ENCODE measurements around the gene CARD11. TPM values are rescaled to one million over a fixed set of nuclear protein-coding genes. Genes with fewer than 3 reads are reported as not detected.

Gene CARD11
- total and polyA plus RNA-seq, 11 donors, result 0.15 to 3.2 (median 0.33) TPM; not detected in 2

- no peak for ATAC-seq
- TF ChIP-seq, protein P1, sequence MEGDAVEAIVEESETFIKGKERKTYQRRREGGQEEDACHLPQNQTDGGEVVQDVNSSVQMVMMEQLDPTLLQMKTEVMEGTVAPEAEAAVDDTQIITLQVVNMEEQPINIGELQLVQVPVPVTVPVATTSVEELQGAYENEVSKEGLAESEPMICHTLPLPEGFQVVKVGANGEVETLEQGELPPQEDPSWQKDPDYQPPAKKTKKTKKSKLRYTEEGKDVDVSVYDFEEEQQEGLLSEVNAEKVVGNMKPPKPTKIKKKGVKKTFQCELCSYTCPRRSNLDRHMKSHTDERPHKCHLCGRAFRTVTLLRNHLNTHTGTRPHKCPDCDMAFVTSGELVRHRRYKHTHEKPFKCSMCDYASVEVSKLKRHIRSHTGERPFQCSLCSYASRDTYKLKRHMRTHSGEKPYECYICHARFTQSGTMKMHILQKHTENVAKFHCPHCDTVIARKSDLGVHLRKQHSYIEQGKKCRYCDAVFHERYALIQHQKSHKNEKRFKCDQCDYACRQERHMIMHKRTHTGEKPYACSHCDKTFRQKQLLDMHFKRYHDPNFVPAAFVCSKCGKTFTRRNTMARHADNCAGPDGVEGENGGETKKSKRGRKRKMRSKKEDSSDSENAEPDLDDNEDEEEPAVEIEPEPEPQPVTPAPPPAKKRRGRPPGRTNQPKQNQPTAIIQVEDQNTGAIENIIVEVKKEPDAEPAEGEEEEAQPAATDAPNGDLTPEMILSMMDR (IDR thresholded peaks at IDR 0.05), result no peak
- no peak for TF ChIP-seq POLR2A (IDR thresholded peaks at IDR 0.05)
- Histone ChIP-seq H3K4me3 (no peak overlapping the region), H3K9me3 (no peaks in the 10 kb centered on the region), H3K27me3 (no peaks in the 10 kb centered on the region), H3K27ac (no peak overlapping the region), H3K4me1 (peaks cover 0 to 33% (median 20%) of the 10 kb centered on the region in 12 donors), H3K36me3 (no peaks in the 10 kb centered on the region)
- intact Hi-C loops (cut with DNase I), result loop anchor here in 8 of 10 donors (5.0 to 10.0 kb wide), 5 partner anchors 98 to 1035 kb away; partner anchors contain the start of gene SDK1 (in 2 of the 8)
- 93 to 98% (median 96%) methylated on average over 6 of the region's 6 CpGs for WGBS, 4 donors
- no peak for DNase-seq
These were observed 183.7 kb downstream of the CARD11 start for GRCh38 chr7:2859952-2860351.

DNA sequence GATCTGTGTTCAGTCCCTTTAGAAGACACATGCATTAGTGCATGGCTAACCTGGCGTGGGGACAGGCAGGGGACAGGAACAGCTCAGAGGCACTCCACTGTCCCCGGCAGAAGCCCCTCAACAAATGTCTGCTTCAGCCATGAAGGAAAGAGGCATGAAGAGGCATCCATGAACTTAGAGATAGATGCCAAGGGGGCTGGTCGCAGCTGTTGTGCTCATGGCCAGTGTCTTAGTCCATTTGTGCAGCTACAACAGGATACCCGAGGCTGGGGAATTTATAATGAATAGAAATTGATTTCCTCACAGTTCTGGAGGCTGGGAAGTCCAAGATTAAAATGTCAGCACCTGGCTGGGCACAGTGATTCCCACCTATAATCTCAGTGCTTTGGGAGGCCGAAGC lies 185.0 kb downstream of the CARD11 start:
- DNase-seq (no peak), ATAC-seq (no peak)
- TF ChIP-seq, protein P1 (IDR thresholded peaks at IDR 0.05), result no peak
- TF ChIP-seq POLR2A (IDR thresholded peaks at IDR 0.05), result no peak
- H3K36me3 ChIP-seq, result no peaks in the 10 kb centered on the region
- H3K4me1 ChIP-seq, result peaks cover 0 to 20% (median 8%) of the 10 kb centered on the region in 12 donors
- H3K27ac ChIP-seq, result no peak overlapping the region
- H3K27me3 ChIP-seq, result no peaks in the 10 kb centered on the region
- WGBS, 4 donors, result 91 to 97% (median 94%) methylated on average over 5 of the region's 5 CpGs
- intact Hi-C loops (cut with DNase I), result no loop called here
- no peaks in the 10 kb centered on the region for H3K9me3 ChIP-seq
- no peak overlapping the region for H3K4me3 ChIP-seq

- TF ChIP-seq, protein P1 (IDR thresholded peaks at IDR 0.05), result no peak
- no peak for TF ChIP-seq POLR2A (IDR thresholded peaks at IDR 0.05)
- H3K9me3 ChIP-seq, result no peaks in the 10 kb centered on the region
- no peaks in the 10 kb centered on the region for H3K36me3 ChIP-seq
- no peak overlapping the region for H3K27ac ChIP-seq
- no peaks in the 10 kb centered on the region for H3K27me3 ChIP-seq
- intact Hi-C loops (cut with DNase I), result no loop called here
- DNase-seq (peak in 2 of 5 donors; percentile 36 to 54), ATAC-seq (peak; percentile 18 to 87 (median 72))
- 53 to 76% (median 62%) methylated on average over 5 of the region's 5 CpGs for WGBS, 4 donors
- peaks cover 0 to 20% (median 1%) of the 10 kb centered on the region in 12 donors for H3K4me1 ChIP-seq
- no peak overlapping the region for H3K4me3 ChIP-seq
These were observed 187.1 kb downstream of the CARD11 start for GRCh38 chr7:2856388-2857169.

Other genes starting within 250 kb of the CARD11 start
- 10 to 100 TPM; 30.0 to 56.5 (median 34.9) TPM for gene GNA12, start 199.6 kb downstream of the CARD11 start, total RNA-seq
- 10 to 100 TPM; 10.7 to 39.3 TPM for gene GNA12, start 199.6 kb downstream of the CARD11 start, polyA plus RNA-seq

Measured in heart left ventricle (tissue), 16 donors.